ENCODE measurements around the gene ERC1.

ERC1 gene

GRCh38 chr12:1445807-1446206 lies 454.8 kb downstream of the ERC1 start:
- no peak for DNase-seq (ENCODE audit: low read depth)

DNA sequence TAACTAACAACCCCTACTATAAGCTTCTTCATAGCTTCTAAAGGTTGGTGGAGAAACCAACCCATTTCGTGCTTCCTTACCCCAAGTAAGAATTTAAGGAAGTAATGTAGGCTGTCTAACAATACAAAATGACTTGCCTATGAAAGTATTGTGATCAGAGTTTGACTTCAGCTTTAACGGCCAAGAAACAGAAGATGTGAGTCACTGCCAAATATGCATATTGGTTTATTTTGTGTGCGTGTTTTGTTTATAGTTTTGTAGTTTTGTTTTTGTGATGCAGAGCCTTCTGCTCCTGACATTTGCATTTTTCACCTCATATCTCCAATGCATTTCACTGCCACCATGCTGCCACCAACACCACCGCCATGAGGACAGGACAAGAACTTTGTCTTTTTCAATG lies 457.3 kb downstream of the ERC1 start:
- DNase-seq (ENCODE audit: low read depth): no peak

DNA sequence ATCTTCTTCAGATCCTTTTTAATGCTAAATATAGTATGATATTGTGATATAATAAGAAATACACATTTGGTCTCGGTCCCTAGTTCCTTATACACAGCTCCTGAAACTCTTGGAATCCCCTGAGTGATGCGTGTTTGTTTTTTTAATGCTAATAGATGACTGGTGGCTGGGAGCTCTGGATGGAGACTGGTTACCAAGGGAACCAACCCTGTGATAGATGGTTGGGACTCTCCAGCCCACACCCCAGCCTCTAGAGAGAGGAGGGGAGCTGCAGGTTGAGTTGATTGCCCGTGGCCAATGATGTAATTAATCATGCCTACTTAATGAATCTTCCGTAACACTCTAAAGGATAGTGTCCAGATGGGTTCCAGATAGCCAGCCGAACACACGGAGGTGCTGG lies 462.8 kb downstream of the ERC1 start:
- no peak for DNase-seq (ENCODE audit: low read depth)

- DNase-seq (ENCODE audit: low read depth): no peak
These were observed 465.9 kb downstream of the ERC1 start for GRCh38 chr12:1456885-1457284.

- DNase-seq (ENCODE audit: low read depth): peak; percentile 97
These were observed 466.9 kb downstream of the ERC1 start for GRCh38 chr12:1457901-1458300.

GRCh38 chr12:1459339-1459738 lies 468.3 kb downstream of the ERC1 start:
- no peak for DNase-seq (ENCODE audit: low read depth)

DNA sequence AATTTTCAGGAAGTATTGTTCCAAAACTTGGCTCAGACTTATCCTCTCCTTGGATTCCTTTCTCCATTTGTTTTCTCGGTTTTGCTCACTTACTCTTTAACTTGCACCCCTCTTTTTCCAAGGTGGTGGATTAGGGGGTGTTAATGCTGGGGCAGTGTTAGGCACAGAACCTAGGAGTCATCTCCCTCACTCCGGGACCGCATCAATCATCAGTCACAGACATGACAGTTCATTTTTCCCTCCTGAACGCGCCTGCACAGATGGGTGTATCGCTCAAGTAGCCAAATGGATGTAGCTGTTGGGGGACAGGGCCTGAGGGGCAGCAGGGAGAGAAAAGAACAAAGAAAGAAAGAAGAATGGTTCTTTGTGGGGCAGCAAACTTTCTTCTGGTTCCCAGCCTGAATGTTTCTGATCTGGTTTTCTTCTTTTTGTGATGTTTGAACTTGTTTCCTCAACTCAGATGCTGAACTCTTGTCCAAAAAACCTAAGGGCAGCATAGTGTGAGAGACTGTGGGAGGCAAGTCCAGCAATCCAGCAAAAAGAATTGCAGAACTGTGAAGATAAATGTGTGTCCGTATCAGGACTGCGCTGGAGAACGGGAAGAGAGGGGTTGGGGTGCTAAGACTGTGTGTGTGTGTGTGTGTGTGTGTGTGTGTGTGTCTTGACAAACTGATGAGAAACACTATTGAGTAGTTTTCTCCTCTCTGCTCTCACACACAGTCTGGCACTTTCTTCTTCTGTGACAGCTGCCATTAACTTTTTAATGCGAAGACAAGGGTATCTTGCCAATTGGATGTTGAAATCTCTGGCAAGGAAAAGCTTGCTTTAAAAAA lies 472.3 kb downstream of the ERC1 start:
- no peak for DNase-seq (ENCODE audit: low read depth)

GRCh38 chr12:1464925-1465324 lies 473.9 kb downstream of the ERC1 start:
- DNase-seq (ENCODE audit: low read depth): peak; percentile 64

GRCh38 chr12:1465990-1466389 lies 475.0 kb downstream of the ERC1 start:
- no peak for DNase-seq (ENCODE audit: low read depth)

- DNase-seq (ENCODE audit: low read depth): no peak
These were observed 475.6 kb downstream of the ERC1 start for GRCh38 chr12:1466481-1467154.

GRCh38 chr12:1467710-1468109 lies 476.7 kb downstream of the ERC1 start:
- DNase-seq (ENCODE audit: low read depth): no peak

- no peak for DNase-seq (ENCODE audit: low read depth)
These were observed 478.0 kb downstream of the ERC1 start for GRCh38 chr12:1469070-1469469.

GRCh38 chr12:1470051-1470450 lies 479.0 kb downstream of the ERC1 start:
- no peak for DNase-seq (ENCODE audit: low read depth)

DNA sequence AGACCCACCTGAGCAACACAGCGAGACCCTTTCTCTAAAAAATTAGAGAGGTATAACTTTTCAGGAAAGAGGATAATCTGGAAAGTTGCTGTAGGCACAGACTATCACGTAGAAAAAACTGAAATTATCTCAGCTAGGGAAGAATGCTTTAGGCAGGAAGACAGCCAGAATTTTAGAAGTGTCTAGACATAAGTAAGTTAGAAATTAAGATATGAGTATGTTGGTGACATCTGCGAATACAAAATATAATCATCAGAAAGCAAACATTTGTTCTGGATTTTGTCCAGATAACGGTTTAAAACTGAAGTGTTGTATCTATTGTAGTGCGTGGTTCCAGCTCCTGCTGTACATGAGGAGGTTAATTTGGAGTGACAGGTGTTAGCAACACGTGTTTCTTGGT lies 480.2 kb downstream of the ERC1 start:
- DNase-seq (ENCODE audit: low read depth): no peak

DNA sequence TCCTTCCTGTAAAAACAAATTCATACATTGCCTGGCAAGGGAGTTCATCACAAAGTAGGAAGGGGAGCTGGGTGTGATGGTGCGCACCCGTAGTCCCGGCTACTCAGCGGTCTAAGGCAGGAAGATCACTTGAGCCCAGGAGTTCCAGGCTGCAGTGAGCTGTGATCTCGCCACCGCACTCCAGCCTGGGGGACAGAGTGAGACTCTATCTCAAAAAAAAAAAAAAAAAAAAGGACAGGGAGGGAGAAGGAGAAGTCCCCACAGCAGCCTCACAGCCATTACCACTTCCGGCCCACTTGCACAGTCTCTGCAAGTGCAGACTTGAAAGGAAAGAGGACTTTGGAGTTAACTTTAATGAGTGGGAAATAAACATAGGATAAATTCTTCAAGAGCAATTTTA lies 482.4 kb downstream of the ERC1 start:
- DNase-seq (ENCODE audit: low read depth): peak; percentile 67

GRCh38 chr12:1474041-1474573 lies 483.1 kb downstream of the ERC1 start:
- DNase-seq (ENCODE audit: low read depth): peak; percentile 99

- DNase-seq (ENCODE audit: low read depth): peak; percentile 97
These were observed 483.6 kb downstream of the ERC1 start for GRCh38 chr12:1474574-1475153.

GRCh38 chr12:1479645-1480044 lies 488.6 kb downstream of the ERC1 start:
- DNase-seq (ENCODE audit: low read depth): no peak

DNA sequence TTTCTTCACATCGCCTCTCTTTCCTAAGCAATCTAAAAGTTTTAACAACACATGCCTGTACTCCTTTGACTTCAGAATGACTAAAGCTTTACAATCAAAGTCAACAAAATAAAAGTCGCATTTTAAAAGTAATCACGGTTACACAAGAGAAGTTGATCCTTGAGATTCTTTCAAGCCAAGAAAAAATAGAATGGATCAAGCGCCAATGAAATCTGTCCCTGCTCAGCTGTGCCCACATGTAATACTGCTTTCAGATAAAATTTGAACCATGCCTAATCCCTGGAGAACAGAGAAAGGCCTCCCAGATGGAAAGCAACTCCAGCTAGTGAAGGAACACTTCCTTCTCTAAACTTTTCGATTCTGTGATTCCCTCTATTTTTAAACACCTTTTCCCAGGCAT lies 490.3 kb downstream of the ERC1 start:
- no peak for DNase-seq (ENCODE audit: low read depth)

DNA sequence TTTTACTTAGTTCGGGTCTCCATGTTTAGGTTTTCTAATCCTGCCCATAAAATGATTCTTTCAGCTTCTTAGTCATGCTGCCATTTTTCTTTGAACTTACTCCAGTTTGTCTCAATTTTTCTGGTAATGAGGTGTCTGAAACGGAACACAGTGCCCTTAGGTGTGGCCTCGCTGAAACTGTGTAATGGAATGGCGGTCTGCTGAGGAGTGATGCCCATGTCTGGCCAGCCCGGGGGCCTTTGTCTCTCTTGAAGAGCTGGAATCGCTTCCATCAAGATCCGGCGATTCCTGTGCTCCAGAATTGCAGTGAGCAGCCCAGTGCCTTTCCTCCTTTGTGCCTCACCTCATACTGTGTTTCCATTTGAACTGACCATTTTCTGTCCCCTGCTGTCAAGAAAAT lies 490.9 kb downstream of the ERC1 start:
- no peak for DNase-seq (ENCODE audit: low read depth)

DNA sequence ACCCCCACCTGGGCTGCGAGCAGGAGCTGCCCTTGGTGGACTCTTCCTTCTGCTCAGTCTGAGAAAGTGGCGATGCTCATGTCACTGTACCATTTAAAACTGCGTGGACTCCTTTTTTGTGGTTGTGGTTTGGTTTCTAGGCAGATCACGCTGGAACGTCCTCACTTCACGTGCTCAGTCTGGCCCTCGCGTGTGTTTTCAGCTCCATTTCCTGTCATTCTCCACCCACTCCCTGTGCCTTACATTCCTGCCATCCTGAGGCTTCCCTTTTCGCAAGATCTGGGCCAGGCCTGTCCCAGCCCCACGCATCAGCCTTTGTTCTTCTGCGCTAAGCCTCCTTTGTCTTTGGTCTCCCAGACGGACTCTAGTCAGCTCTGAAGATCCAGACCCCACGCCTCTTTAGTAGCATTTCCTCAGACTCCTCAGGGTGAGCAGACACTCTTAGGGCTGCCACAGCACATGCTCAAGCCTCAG lies 497.9 kb downstream of the ERC1 start:
- peak; percentile 82 for DNase-seq (ENCODE audit: low read depth)

DNA sequence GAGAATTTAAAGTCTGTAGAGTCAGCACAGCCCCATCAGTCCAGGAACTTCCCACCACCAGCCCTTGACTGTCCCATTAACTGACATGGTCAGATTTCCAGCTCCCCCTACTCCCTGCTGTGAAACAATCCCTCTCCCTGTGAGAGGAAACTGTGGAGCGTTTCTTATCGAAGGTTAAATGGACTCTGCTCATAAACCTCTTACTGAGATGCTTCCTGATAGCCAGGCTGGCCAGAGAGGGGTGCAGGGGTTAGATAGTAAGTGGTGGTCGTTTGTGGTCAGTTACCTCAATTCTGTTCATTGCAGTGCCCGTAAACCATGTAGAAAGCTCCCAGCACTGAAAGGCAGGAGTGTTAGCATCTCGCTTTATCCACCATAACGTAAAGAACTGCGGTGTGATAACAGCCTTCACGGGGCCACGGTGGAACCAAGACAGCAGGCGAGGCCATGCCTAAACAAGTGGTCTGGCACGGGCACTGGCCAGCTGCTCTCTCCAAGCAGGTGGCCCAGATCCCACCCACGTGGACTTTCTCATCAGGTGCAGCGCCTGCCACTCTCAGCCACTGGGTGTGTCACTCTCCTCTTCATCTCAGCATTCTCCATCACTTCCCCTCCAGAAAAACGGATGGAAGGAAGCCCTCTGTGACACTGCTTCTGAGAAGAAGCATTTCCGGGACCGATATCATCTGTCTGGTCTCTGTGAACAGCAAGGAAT lies 501.1 kb downstream of the ERC1 start:
- no peak for DNase-seq (ENCODE audit: low read depth)
